Esophagus muscularis mucosa (tissue), 4 donors: ENCODE measurements around the gene FMNL1.

Experiments used
- CTCF ChIP-seq, 3 experiments: fragments of 200-600 bp in 2 of 3; fragments of 450-650 bp in 1 of 3; sonication (generic) in 2 of 3; IDR thresholded peaks; one replicate each; pipeline ENCODE4 v1.5.1; 2017 to 2019; ENCODE audit warnings: antibody characterized with exemption in 3 of 3, mild to moderate bottlenecking in 2 of 3, moderate library complexity in 1 of 3
- EP300 ChIP-seq: sonication (generic); formaldehyde crosslinking; IDR thresholded peaks from one replicate; pipeline ENCODE4 v1.6.1; 2017; ENCODE audit warnings: antibody characterized with exemption
- POLR2AphosphoS5 ChIP-seq, 2 donors: sonication (generic); formaldehyde crosslinking; IDR thresholded peaks; one replicate each; pipeline ENCODE4 v1.6.1; 2017; ENCODE audit warnings: antibody characterized with exemption in 2 of 2

GRCh38 chr17:45227101-45227925, 5.6 kb downstream of the FMNL1 start:
- TF ChIP-seq POLR2AphosphoS5 (IDR thresholded peaks at IDR 0.05) (no peak), CTCF (IDR thresholded peaks at IDR 0.05) (no peak), EP300 (no peak)
